ENCODE measurements around the gene TMEM247.
"Not testable (repeated sequence)": the region's sequence is repeated elsewhere in the genome, so short reads cannot be mapped to it uniquely, and the experiment has no call there.

Gene TMEM247

DNA sequence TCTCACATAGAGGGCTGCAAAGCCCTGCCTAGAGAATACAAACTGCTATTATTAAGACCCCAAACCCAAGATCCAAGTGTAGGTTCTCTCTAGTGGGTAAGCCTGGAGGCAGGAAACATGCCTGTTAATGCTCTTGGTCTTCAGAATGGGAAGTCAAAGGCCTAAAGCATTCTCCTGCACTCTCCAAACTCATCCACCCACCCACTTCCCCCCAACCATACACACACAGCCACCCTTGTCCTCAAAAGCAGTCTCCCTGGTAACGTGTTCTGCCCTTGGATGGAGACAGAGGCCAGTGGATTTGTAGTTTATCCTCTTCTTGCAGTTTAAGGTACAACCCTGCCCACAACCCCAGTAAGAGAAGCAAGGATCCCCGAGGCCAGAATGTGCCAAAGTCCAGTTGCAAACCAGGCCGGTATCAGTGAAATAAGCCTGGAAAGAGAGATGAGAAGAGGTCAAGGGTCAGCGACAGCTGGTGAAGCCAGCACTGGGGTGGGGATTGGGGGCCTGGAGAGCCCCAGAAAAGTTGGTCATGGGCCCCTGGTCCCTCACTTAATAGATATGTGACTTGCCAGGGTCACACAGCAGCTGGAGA lies 23.0 kb downstream of the TMEM247 start:
- intact Hi-C loops (cut with DNase I), result no loop called here
- no peak for DNase-seq

DNA sequence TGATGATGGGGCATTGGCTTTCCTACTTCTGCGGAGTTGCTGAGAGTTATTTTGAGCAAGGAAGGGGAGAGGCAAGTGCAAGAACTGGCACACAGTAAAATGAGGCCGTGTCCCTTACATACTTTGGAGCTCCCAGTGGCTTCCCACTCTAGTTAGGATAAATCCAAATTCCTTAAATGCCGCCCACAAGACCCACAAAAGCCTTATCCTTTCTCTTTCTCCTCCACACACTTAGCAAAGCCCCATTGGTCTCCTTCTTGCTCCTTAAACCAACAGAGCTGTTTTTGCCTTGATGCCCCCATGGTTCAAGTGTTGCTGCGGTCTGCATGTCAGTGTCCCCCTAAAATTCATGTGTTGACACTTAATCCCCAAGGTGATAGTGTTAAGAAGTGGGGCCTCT lies 24.3 kb downstream of the TMEM247 start:
- intact Hi-C loops (cut with DNase I), result no loop called here
- no peak for DNase-seq

GRCh38 chr2:46504221-46504620 lies 24.9 kb downstream of the TMEM247 start:
- intact Hi-C loops (cut with DNase I), result no loop called here
- no peak for DNase-seq

DNA sequence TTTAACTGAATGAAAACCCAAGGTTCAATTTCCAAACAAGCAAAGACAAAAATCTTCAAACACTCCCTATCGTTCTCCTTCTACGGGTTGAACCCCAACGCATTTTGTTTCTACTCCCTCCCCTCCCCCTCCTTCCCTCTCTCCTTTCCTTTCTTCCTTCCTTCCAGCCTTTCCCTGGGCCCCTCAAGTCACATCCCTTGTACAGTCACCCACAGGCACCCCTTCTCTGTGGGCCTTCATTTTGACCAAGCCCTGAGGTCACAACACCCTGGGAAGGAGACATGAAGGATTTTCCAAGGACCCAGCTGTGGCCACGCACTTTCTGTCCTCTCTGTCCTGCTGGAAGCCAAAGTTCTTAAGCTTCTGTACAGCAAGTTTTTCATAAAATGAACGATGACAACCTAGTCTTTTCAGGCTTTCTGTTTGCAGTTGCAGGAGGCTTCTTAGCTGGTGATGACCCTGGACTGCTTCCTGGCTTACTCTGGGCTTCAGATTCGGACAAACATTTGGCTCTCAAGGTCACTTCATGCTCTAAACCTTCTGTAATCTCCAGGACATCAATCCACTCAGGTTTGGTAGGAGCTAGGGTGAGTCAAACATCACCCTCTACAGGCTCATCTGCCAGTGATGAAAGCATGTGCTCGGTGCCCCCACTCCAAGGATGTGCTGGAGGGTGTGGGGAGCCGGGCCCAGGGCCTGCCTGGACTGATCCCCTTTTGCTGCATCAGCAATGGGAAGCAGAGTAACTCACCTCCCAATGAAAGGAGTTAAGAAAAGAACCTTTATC lies 25.5 kb downstream of the TMEM247 start:
- intact Hi-C loops (cut with DNase I), result no loop called here
- DNase-seq, result peak in 1 of 42 donors; percentile 37

- no peak for DNase-seq
- intact Hi-C loops (cut with DNase I), result no loop called here
Measured at GRCh38 chr2:46505472-46505783, 26.1 kb downstream of the TMEM247 start.

- intact Hi-C loops (cut with DNase I), result no loop called here
- DNase-seq, result no peak
Measured at GRCh38 chr2:46506131-46506706, 26.9 kb downstream of the TMEM247 start.

- intact Hi-C loops (cut with DNase I), result no loop called here
Measured at GRCh38 chr2:46508312-46508711, 28.9 kb downstream of the TMEM247 start.

GRCh38 chr2:46508759-46509158 lies 29.4 kb downstream of the TMEM247 start:
- intact Hi-C loops (cut with DNase I), result no loop called here
- peak in 2 of 42 donors; percentile 25 to 33 for DNase-seq

More at GRCh38 chr2:46508312-46508711, 28.9 kb downstream of the TMEM247 start:
- peak in 2 of 42 donors; percentile 5 to 18 for DNase-seq

DNA sequence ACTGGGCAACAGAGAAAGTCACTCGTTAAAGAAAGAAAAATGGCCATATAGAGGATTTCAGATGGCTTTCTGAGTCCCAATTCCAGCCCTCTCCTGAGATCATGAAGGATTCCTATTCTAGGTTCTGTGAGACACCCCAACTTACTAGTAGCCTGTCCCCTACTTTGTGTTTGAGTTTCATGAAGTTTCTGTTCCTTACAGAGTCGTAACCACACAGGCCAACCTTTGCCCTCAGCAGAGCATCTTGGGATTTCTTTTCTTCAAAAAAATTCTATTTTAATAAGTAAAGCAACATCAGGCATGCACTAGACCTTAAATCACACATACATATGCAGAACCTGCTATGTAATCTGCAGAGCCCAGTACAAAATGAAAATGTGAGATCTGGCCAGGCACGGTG lies 30.4 kb downstream of the TMEM247 start:
- no peak for DNase-seq
- intact Hi-C loops (cut with DNase I), result no loop called here

GRCh38 chr2:46510598-46511177 lies 31.3 kb downstream of the TMEM247 start:
- intact Hi-C loops (cut with DNase I), result no loop called here
- peak in 2 of 42 donors; percentile 19 to 35 for DNase-seq

DNA sequence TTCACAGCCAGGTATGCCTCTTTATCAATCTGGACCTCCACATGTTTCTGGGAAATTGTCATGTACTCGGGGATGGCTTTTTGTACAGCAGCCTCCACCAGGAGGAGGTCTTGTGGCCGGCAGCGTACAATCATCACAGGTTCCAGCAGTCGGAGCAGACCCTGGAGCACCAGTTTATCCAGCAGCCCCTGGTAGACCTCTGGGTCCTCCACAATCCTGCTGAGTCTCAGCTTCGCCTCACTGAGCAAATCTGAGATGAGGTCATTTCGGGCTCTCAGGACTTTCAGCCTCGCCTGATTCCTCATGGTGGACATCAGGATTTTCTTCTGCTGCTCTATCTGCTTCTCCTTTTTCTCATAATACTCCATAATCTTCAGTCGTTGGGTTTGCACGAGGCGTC lies 32.8 kb downstream of the TMEM247 start:
- intact Hi-C loops (cut with DNase I), result no loop called here
- peak in 1 of 42 donors; percentile 30 for DNase-seq

DNA sequence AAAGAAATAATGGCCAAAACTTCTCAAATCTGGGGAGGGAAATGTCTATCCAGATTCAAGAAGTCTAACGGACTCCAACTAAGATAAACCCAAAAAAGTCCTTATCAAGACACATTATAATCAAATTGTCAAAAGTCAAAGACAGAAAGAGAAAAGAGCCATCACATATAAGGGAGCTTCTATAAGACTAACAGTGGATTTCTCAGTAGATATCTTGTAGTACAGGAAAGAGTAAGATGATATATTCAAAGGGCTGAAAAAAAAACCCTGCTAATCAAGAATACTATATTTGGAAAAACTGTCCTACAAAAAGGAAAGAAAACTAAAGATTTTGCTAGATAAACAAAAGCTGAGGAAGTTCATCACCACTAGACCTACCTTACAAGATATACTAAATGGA lies 35.4 kb downstream of the TMEM247 start:
- intact Hi-C loops (cut with DNase I), result no loop called here
- DNase-seq, result no peak

- no peak for DNase-seq
- intact Hi-C loops (cut with DNase I), result no loop called here
Measured at GRCh38 chr2:46517485-46517884, 38.1 kb downstream of the TMEM247 start.

DNA sequence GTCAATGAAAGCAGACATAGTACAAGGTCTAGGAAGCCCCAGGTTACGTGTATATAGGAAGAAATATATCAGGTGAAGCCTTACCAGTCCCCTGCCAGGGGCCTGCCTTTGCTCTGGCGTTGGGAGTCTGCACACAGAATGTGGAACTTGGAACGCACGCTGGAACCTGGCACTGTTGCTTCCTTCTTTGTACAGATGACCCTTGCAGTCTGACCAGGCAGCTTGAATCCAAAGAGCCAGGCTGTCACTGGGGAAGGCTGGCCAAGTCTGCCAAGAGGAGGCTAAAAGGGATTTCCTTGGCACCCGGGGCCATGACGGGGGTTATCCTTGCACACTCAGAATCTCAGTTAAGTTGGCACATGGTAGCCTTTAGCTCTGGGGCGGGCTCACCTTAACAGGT lies 39.5 kb downstream of the TMEM247 start:
- intact Hi-C loops (cut with DNase I), result no loop called here
- peak in 30 of 42 donors; percentile 11 to 70 (median 40) for DNase-seq

- intact Hi-C loops (cut with DNase I), result no loop called here
- peak in 1 of 42 donors; percentile 17 for DNase-seq
Measured at GRCh38 chr2:46519265-46519664, 39.9 kb downstream of the TMEM247 start.

DNA sequence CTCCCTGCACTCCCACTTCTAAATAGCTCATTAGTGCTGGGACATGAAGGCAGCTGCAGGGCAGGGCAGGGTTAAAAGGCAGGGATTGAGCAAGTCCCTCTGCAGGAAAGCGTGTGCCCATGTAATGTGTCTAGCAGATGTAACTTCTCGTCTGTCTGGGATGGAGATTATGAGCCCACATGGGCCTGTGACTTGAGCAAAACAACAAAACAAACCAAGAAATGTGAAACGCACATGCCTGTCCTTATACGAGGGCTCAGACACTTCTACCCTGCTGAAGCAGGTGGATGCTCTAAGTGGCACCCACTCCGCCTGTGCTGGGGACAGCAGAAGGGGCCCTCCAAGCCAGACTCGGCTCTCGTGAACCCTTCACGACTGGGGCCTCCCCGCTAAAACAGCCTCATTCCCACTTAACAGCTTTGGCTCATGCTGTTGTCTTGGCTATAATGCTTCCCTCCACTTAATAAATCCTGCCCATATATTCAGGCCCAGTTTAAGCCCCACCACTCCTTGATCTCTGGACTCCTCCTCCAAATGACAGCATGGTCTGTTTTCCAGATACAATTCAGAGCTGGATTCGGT lies 40.9 kb downstream of the TMEM247 start:
- intact Hi-C loops (cut with DNase I), result no loop called here
- peak in 1 of 42 donors; percentile 25 for DNase-seq

DNA sequence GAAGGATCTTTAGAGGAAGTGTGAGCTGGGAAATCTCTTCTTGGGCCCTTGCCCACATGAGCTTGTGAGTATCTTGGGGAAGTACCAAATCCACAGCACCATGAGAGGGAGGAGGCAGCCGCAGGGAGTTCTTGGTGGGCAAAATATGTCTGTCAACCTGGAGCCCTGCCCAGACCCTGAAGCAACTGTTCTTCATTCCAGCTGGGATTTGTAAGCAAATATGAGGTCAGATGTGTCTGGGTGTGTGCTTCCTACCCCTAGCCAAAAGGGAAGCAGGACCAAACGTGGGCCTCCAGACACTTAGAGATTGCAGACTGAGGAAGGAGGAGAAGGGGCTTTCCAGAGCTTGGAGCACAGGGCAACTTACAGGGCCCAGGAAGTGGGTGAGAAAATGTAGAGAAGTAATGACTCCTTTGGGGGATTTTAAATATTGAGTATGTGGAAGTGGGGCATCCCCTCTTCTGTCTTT lies 41.9 kb downstream of the TMEM247 start:
- peak in 6 of 42 donors; percentile 17 to 37 (median 26) for DNase-seq
- intact Hi-C loops (cut with DNase I), result no loop called here

GRCh38 chr2:46522385-46522784 lies 43.0 kb downstream of the TMEM247 start:
- DNase-seq; intact Hi-C loops (cut with DNase I): not testable (repeated sequence)

GRCh38 chr2:46525522-46526155 lies 46.3 kb downstream of the TMEM247 start:
- DNase-seq, result peak in 1 of 42 donors; percentile 20
- intact Hi-C loops (cut with DNase I), result no loop called here
